ENCODE data around the gene SLC25A21.

- TF ChIP-seq CTCF (IDR thresholded peaks at IDR 0.05; ENCODE audit: low read depth, low read length, poor library complexity, severe bottlenecking), result no peak
- TF ChIP-seq EZH2phosphoT487 (IDR thresholded peaks at IDR 0.05; ENCODE audit: borderline replicate concordance, low read length), result no peak
Observed at GRCh38 chr14:36658123-36659009, 514.0 kb downstream of the SLC25A21 start.

Data from DOHH2 (cell line).